AG09309 (cell line): ENCODE results near the gene CC2D2A.

Source experiments
- DNase-seq: peaks from one replicate; pipeline ENCODE4 v3.0.0-alpha.2; 2010; ENCODE audit warnings: low read depth
- H3K4me3 ChIP-seq: 2 replicates; pipeline ENCODE4 v1.5.1; 2011; ENCODE audit warnings: mild to moderate bottlenecking, low read depth, low read length, moderate library complexity; ENCODE audit not compliant: control insufficient read depth
- TF ChIP-seq, protein P1 (sequence below): IDR thresholded peaks from 2 replicates; pipeline ENCODE4 v1.5.1; 2011; ENCODE audit warnings: mild to moderate bottlenecking, low read depth, low read length, inconsistent platforms; ENCODE audit not compliant: insufficient read depth, control insufficient read depth; ENCODE audit errors: missing control alignments

Gene CC2D2A

GRCh38 chr4:15541941-15542340 is 72.3 kb downstream of the CC2D2A start:
- H3K4me3 ChIP-seq = no peak overlapping the region
- TF ChIP-seq, protein P1, sequence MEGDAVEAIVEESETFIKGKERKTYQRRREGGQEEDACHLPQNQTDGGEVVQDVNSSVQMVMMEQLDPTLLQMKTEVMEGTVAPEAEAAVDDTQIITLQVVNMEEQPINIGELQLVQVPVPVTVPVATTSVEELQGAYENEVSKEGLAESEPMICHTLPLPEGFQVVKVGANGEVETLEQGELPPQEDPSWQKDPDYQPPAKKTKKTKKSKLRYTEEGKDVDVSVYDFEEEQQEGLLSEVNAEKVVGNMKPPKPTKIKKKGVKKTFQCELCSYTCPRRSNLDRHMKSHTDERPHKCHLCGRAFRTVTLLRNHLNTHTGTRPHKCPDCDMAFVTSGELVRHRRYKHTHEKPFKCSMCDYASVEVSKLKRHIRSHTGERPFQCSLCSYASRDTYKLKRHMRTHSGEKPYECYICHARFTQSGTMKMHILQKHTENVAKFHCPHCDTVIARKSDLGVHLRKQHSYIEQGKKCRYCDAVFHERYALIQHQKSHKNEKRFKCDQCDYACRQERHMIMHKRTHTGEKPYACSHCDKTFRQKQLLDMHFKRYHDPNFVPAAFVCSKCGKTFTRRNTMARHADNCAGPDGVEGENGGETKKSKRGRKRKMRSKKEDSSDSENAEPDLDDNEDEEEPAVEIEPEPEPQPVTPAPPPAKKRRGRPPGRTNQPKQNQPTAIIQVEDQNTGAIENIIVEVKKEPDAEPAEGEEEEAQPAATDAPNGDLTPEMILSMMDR = no peak
- DNase-seq = no peak

DNA sequence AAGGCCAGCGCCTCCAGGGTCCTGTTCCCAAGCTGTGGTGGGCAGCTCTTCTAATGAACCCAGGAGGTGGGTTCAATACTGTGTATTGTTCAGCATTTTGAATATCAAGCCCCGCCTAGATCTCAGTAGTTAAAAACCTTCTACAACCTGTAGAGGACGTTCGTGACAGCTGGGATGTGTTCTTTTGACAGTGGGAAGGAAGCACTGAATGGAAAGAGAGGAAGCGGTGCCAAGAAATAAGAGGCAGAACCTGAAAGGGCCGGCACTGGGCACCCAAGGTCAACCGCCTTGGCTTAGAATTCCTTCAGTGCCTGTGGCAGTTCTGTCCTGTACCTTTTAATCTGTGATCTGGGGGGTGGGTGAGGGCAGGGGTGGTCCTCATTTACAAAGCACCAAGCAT is 73.1 kb downstream of the CC2D2A start:
- no peak for DNase-seq
- TF ChIP-seq, protein P1 = no peak
- H3K4me3 ChIP-seq = no peak overlapping the region

DNA sequence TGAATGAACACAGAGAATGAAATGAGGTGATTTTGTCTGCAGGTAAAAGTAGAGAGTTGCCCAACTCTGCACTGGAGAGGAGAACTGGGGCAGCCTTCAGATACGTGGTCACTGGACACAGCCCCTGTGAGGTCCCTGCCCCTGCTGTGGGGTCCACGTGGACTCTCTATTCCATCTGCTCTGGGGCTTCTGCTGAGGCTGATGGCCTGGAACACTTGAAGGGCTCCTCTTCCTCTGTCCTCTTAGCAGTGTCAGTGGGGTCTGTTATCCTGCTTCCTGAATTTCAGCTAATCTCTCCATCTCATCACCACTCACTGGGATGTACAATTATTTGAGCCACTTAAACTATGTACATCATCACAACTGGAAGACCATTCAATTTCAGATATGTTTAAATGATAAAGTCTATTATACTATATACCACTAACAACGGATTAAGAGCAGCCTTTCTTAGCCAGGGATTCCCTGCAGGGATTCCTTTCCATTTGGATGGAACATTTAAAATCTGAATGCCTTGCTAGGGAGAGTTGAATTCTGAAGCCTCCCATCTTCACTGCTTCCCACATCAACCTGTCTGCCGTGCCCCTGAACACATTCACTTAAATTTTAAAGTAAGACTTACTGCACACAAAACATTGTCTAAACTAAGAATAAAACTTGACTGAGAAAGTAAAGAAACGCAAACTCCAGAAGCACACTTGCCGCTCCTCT is 74.0 kb downstream of the CC2D2A start:
- no peak overlapping the region for H3K4me3 ChIP-seq
- DNase-seq = no peak
- TF ChIP-seq, protein P1 = no peak

DNA sequence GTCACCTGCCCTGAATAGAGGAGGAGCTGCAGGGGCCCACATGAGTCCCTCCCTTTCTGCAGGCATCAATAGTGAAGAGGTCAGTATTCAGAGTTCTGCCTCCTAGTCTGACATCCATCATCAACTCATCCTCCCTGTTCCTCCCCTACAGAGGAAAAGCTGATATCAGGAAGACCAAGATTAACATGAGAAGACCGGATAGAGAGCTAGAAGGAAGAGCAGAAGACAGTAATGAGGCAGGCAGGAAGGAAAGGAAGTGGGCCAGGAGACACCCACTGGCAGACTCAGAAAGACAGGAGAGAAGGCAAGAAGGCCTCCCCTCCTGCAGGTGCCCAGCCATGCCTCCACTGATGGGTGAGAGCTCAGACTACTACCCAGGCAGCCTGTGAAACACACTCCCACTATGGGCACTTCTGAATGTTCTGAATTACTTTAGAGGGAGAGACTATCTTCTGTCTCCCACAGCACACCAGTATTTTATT is 74.6 kb downstream of the CC2D2A start:
- H3K4me3 ChIP-seq = no peak overlapping the region
- DNase-seq = no peak
- TF ChIP-seq, protein P1 = no peak

- no peak overlapping the region for H3K4me3 ChIP-seq
- no peak for DNase-seq
- TF ChIP-seq, protein P1 = no peak
Observed at GRCh38 chr4:15545371-15545770, 75.7 kb downstream of the CC2D2A start.

DNA sequence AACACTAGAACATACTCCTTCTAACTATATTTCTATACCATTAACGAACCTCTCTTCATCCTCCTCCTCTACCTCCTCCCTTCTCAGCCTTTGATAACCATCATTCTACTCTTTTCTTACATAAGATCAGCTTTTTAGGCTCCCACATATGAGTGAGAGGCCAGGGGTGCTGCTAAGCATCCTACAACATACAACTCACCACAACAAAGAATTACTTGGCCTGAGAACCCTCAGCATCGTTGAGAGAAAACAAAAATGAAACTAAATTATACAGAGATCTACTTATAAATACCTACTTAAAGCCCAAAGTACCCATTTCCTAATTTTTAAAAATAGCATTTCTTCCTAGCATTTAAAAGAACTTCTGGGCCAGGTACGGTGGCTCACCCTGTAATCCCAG is 77.7 kb downstream of the CC2D2A start:
- no peak overlapping the region for H3K4me3 ChIP-seq
- TF ChIP-seq, protein P1 = no peak
- DNase-seq = no peak

- no peak overlapping the region for H3K4me3 ChIP-seq
- DNase-seq = no peak
- TF ChIP-seq, protein P1 = no peak
Observed at GRCh38 chr4:15550491-15550890, 80.8 kb downstream of the CC2D2A start.
